GM21360 (cell line): ENCODE results near the gene RFX6.

Experiments
- ATAC-seq: cut with Tn5 transposase; IDR thresholded peaks from one replicate; pipeline ENCODE4 v1.9.1; 2021; ENCODE audit warnings: mild to moderate bottlenecking, moderate library complexity; ENCODE audit not compliant: unreplicated experiment

The RFX6 gene

DNA sequence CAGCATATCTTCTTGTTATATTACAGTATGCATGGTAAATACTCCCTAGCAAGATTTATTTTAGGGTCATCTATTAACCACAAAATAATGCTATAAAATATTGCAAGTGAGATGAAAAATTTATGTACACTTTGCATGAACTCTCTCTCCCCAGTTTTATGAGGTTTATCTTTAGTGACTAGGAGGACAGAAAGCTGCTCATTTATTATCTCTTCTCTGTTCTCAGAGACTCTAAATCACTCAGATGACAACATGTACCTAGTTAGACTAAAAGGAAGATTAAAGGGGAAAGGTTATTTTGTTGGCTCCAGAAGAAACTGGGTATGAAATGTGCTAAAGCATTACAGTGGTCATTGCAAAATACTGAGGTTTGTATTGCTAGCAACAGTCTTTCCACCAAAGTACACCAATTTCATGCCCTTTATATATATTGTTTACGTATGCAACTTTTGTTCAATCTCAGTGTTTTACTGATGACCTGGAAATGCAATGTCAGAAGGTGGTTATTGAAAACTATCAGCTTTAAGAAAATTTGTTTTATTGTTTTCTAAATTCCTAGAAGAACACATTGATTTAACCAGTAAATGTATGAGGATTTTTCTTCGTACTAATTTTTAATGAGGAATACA lies 11.8 kb downstream of the RFX6 start:
- ATAC-seq, result no peak

DNA sequence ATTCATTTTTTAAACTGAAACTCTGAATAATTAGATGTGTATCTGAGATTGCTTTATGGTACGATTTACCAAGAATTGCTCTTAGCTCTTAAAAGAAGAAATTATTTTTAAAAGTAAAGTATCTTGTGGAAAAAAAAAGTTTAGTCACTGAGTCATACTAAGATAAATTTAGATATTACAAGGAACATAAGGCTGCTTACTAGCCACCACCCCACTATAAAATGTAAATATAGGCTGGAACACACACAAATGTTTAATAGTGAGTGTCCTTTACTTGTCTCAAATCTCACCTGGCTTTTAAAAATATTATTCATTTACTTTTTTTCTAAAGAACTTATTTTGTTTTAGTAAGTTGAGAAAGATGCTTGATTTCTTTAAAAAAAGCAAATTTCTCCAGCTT lies 17.6 kb downstream of the RFX6 start:
- ATAC-seq, result no peak

DNA sequence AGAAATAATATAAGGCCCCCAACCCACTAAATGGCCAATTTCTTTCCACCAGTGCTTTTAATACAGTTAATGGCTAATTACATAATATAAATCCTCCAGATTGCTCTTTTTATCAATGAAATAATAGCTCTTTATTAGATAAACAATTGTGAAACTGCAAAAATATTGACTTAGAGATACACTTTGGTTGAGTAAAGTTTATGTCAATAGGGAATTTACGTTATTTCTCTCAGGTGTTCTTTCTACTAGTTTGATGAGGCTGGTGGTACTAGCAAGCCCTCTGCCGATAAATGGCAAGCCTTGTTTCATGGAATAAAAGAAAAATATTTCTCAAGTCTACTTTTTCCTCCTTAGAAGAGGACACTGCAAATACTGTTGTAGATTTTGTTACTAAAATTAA lies 18.9 kb downstream of the RFX6 start:
- no peak for ATAC-seq

DNA sequence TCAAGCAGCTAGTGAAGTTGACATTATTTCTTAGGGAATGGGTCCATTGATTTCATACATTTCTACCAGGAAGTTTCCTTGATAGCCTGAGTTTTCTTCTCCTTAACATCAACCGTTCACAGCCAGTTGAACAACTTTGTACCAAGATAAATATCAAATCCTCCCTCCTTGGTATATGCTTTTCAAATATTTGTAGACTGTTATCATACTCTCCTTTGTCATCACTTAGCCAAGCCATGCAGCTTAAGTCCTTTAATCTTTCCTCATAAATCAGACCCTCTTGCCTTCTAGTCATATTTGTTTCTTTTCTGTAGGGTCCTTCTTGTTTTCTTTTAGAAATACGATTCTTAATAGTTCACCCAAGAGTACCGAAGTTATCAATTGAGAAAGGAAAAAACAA lies 25.6 kb downstream of the RFX6 start:
- no peak for ATAC-seq

DNA sequence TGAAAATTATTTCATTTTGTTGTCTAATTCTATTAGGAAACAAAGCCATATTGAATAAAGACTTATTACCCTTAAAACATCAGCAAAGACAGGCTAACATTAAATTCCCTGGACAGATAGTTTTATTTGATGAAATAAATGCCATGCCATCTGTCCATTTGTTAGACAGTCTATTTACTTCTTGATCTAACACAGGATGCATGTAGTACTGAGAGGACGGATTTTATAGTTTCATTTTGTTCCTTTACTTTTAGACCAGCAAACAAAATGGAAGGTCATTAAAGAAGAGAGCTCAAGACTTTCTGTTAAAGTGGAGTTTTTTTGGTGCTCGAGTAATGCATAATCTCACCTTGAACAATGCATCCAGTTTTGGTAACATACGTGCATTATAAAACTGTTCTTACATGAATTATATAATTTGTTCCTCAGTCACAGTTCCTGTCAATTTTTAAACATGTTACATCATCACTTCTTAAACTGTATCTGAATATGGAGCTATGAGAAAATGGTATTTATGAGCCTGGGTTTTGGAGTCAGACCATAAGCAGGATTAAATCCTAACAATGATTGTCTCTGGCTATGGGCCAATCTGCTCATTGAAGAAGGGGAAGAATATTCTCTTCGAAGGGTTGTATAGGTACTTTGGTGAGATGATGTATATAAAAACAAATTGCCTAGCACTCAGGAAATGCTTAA lies 46.0 kb downstream of the RFX6 start:
- ATAC-seq, result no peak

DNA sequence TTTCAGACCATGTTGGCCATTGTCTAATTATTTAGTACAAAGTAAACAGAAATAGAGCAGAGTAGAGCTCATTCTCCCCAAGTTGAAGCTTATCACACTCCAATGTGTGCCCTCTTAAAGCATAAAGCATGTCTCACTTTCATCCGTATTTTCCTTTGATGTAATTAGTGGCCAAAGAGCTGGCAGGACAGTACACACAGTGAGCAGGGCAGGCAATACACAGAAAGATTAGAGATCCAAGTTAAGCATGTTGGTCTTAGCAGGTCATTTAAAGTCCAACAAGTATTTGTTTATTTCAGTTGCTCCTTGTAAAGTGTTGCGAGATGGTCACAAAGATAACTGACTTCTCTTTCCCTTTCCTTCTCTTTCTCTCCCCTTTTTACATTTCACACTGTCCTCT lies 47.2 kb downstream of the RFX6 start:
- ATAC-seq, result no peak

DNA sequence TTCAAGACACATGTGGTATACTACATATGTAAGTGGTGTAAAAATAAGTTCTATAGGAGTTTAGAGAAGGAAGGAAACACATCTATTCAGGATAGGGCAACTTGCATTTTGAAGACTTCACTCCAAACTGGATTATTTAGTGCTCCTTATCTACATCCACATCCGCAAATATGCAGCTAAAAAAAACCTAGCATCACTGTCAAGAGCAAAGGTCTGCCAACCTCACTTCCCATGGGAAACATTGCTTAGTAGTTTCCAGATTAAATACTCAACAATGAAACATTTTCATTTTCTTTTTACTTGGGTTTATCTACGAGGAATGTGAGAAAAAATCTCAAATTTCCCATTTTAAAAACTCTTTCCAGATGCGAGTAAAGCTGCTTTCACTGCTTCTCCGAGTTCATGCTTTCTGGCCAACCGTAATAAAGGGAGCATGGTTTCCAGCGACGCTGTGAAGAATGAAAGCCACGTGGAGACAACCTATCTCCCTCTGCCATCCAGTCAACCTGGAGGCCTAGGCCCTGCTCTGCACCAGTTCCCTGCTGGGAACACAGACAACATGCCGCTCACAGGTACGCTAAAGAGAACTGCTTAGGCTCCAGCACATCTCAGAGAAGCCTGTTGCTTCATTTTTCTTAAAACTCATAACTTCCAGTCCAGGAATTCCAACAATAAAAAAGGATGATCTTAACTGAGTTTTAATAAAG lies 48.2 kb downstream of the RFX6 start:
- ATAC-seq, result no peak

DNA sequence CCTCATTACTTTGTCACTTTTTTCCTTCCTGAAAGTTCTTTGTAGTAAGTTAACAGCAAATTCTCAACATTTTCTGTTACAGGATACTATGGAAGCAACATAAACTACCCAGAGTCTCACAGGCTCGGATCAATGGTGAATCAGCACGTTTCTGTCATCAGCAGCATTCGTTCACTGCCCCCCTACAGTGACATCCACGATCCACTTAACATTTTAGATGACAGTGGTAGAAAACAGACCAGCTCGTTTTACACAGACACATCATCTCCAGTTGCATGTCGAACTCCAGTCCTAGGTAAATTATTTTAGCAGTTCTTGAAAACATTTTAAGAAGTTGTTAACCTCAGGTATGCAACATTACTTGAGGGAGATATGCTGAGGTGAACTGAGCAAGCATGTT lies 51.6 kb downstream of the RFX6 start:
- ATAC-seq, result no peak

DNA sequence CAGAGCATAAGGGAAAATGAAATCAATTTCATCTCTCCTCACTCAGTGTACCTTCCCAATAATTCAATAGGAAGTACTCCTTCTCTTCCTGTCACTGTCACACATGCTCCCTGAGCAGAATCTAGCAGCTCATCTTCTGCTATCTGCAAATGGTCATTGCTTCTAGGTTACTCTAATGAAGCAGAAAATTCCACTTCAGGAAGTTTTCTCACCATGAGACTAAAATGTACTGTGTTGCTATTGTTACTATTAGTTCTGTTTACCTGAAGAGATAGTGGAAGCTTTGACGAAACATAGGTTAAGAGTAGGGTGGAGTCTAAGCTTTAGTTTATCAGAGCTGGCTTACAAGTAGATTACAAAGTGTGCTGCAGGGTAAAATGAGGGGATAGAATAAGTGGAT lies 52.8 kb downstream of the RFX6 start:
- no peak for ATAC-seq

DNA sequence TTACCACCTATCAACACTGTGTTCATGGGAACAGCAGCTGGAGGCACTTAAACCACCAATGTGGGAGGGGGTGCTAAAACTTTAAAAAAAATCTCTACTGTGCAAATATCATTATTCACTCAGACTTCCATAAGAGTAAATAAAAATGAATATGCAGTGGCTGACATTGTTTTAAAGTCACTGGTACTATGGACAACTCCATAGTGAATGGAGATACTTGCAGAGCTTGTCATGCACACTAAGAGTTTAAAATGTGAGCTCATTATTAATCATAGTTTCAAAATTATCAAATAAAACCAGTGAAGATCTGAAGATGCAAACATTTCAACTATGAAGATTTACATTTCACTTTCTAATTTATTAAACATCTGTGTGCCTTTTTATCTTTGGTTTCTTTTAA lies 54.4 kb downstream of the RFX6 start:
- no peak for ATAC-seq

DNA sequence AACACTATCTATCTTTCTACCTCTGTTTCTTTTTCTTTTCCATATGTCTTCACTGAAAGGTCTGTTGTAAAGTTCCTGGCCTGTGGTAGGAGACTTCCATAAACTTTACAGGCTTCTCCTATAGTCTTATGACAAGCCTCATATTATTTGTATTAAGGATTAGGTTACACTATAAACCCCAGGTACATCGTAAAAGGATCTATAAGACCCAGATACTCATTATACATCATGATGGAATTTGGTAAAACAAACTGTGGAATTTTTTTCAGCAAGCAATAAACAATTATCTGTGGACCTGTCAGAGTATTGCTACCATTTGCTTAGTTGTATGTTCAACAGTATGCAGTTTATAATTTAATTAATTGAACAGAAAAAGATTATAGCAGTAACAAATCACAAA lies 55.5 kb downstream of the RFX6 start:
- no peak for ATAC-seq

DNA sequence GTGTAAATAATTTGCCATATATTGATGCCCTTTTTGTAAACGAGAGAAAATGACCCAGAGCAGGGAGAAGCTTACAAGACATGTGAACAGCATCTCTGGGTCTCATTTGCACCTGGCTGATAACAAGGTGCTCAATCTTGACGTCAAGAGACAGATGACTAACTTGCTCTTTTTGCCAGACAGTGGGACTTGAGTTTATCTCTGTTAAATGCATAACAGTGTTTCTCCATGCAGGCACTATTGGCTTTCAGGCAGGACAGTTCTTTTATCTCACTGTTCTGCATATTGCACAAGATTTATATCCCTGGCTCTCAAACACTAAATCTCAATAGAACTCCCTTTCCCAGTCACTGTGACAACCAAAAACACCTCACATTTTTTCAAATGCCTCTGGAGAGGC lies 56.4 kb downstream of the RFX6 start:
- ATAC-seq, result no peak

DNA sequence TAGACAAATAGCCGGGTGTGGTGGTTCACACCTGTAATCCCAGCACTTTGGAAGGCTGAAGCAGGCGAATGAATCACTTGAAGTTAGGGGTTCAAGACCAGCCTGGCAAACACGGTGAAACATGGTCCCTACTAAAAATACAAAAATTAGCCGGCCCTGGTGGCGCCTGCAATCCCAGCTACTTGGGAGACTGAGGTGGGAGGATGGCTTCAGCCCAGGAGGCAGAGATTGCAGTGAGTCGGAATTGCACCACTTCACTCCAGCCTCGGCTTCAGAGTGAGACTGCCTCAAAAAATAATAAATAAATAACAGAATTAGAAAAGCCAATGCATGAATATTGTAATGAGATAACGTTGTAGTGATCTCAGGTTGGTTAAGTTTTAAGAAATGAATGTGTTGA lies 61.3 kb downstream of the RFX6 start:
- no peak for ATAC-seq

DNA sequence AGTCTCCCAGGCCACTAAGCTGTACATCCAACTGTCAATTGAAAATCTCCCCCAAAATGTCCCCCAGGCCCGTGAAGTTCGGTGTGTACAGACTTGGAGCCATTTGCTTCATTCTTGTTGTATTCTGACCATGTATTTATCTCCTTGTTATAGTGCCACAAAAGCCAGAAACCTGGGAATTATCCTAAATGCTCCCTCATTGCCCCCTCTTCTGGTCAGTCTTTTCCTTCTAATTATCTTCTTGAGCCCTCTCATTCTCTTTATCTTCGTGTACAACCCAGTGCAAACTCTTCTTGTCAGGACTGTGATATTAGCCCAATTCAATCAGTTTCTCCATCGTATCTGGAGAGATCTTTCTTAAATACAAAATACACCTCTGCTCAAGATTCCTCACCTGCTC lies 64.7 kb downstream of the RFX6 start:
- no peak for ATAC-seq

DNA sequence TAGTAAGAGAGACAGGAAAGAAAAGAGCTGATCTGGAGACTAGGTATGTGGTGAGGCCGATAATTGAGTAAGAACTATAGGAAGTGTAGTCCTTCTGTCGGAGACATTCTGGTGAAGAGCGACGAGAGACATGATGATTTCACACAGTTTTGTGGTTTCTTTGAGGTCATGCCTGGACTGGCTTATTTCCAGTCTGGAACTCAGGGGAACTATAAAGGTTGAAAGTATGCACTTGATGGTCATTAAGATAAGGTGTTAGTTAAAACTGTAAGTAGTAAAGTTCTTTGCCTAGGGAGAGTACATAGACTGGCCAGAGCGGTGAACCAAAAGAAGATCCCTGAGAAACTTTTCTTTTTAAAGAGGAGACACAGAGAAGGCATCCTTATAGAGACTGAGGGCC lies 68.8 kb downstream of the RFX6 start:
- ATAC-seq, result no peak

DNA sequence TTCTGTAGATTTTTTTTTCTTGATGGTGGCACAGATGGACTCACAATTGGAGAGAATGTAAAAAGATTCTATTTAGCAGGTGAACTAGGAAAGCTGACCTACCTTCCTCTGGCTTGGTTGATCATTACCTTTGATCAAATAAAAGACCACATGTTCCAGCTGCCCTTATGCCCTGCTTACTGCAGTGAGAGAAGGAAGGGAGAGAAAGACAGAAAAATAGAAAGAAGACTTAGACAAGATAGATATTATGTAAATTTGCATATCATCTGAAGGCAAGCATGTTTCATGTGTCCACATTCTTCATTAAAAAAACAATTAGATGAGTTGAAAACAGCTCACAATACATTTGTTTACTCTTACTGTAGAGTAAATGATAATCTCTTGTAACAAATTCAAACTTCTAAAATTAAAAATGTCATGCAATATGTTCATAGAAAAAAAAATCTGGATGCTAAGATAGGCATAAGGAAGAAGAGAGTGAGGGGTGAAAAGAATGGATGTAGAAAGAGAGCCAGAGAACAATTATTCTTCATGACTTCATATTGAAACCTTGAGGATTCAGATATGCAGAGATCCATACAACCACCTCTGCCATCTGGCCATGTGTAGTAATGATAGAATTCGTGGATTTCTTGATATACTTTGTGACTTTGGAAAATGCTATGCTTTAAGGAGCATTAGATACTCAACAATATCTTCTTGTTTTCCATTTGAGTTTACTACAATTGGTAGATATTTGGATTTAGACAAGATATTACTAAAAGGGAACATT lies 71.7 kb downstream of the RFX6 start:
- ATAC-seq, result no peak

DNA sequence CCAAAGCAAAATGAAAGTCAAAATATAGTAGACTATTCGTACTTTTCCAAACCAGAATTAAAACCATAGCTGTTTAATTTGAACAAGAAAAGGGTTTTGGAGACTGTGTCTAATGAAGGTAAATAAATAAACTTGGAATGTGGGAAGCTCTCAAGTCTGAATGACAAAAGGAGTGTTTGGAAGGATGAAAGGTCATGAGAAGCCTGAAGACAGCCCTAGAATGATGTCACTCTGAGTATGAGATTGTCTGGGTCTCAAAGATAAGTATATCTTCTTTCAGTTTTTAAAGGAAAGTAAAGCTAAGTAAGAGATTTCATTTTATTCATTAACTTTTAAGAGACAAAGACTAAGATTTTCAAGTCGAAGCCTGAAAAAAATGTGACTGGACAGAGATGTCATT lies 72.9 kb downstream of the RFX6 start:
- no peak for ATAC-seq

DNA sequence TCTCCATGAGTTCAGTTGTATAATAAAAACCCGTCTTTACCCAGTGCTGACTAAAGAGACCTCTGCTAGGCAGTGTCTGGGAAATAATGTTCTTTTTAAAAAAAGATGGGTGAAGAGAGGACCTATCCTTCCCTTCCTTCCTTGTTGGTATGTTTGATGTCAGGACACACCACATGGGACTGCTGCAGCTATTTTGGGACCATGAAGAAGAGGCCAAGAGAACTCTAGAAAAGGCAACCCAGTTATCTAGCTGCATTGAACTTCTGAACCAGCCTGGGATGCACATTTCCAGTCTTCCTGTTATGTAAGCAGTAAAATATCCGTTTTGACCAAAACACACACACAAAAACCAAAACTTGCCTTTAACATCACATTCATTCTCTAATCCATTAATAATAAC lies 77.3 kb downstream of the RFX6 start:
- no peak for ATAC-seq

DNA sequence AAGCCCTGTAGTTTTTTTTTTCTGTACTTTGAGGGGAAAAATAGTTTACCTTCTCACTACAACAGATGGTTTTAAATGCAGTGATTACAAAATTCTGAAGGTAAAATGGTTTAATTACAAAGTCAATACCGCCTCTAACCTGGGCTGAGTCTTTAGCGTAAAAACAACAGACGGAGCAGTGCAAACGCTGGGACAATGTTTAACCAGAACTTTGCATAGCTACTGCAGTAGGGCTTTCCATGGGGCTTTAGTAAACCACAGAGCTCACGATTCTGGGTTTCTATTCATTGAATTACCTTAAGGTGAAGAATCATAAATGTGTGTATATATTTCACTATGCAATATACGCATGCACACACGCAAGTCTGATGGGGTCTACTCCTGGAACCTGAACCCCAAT lies 77.9 kb downstream of the RFX6 start:
- ATAC-seq, result no peak

DNA sequence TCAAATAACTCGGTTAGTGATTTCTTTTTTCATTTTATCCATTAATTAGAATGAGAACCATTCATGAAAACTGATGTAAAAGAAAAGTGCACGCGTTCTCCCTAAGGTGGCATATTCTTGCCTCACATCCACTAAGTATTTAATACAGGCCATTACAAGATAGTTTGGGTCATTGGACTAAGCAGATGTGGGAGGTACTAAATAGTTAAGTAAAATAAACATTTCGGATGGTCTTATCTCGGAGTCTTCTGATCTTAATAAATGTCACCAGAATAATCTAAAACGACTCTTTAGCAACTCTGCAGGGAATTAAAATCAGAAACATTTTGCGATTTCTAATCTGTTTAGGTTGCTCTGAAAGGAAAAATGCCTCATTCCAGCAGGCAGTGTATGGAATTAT lies 78.7 kb downstream of the RFX6 start:
- no peak for ATAC-seq

DNA sequence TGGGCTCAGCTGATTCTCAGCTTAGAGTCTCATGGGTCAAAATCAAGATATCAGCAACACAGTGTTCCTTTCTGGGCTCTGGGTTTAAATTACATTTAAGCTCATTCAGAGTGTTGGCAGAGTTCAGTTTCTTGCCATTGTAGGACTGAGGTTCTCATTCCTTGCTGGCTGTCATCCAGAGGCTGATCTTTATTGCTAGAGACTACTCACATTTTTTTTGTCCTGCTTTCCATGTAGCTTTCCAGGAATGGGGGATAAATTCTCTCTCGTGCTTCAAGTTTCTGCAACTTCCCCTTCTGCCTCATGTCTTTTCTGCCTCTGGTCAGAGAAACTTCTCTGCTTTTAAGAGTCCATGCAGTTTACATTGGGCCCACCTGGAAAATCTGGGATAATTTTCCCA lies 86.9 kb downstream of the RFX6 start:
- ATAC-seq, result no peak
